A673 (cell line): ENCODE data around the gene PLAC1.

Experiments used
- EZH2 ChIP-seq: fragments of 200-600 bp; sonication (generic); IDR thresholded peaks from 2 replicates; pipeline ENCODE4 v1.6.1; 2017; ENCODE audit warnings: borderline replicate concordance, low read depth, mild to moderate bottlenecking, mixed read lengths, antibody characterized with exemption, low read length; ENCODE audit not compliant: poor library complexity, severe bottlenecking
- TF ChIP-seq, protein P1 (sequence below): fragments of 300-800, 200-600 bp; sonication (generic); conservative IDR thresholded peaks from 2 replicates; pipeline ENCODE4 v1.5.1; 2017; ENCODE audit warnings: low read depth, mild to moderate bottlenecking, antibody characterized with exemption, low read length, moderate library complexity, mixed read lengths

DNA sequence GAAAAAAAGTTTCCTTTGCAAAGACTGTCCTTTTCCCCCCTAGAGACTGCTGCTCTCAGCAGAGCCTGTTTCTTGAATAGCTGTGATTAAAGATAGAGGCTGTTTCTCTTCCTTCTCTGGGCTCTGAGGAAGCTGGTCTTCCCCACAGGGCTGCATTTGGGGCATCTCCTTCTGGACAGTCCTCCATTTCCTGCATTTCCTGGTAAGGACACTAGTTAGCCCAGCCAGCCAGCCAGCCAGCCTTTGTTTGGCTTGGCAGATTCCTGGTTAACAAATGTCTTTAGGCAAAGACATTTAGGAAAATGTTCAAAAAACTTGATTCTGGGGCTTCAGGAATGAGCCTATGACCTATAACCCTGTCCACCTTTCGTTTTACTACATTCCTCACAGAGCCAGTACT lies 34.0 kb upstream of the PLAC1 start:
- no peak for TF ChIP-seq EZH2
- TF ChIP-seq, protein P1, sequence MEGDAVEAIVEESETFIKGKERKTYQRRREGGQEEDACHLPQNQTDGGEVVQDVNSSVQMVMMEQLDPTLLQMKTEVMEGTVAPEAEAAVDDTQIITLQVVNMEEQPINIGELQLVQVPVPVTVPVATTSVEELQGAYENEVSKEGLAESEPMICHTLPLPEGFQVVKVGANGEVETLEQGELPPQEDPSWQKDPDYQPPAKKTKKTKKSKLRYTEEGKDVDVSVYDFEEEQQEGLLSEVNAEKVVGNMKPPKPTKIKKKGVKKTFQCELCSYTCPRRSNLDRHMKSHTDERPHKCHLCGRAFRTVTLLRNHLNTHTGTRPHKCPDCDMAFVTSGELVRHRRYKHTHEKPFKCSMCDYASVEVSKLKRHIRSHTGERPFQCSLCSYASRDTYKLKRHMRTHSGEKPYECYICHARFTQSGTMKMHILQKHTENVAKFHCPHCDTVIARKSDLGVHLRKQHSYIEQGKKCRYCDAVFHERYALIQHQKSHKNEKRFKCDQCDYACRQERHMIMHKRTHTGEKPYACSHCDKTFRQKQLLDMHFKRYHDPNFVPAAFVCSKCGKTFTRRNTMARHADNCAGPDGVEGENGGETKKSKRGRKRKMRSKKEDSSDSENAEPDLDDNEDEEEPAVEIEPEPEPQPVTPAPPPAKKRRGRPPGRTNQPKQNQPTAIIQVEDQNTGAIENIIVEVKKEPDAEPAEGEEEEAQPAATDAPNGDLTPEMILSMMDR, result no peak
